Thoracic aorta (tissue), 2 donors: ENCODE results near the gene NRXN3. TPM values are rescaled to one million over a fixed set of nuclear protein-coding genes. Genes with fewer than 3 reads are reported as not detected.
"Not testable (repeated sequence)": the region's sequence is repeated elsewhere in the genome, so short reads cannot be mapped to it uniquely, and the experiment has no call there.

Source experiments
- ATAC-seq: fragments of 150-250 bp; one replicate; pipeline ENCODE4 v1.8.0; 2017; ENCODE audit warnings: low read depth; ENCODE audit not compliant: insufficient number of reproducible peaks, low FRiP score
- DNase-seq: peaks from one replicate; pipeline ENCODE4 v3.0.0-alpha.2; 2020; ENCODE audit warnings: low spot score
- H3K27ac ChIP-seq, 2 donors: fragments of 200-600 bp; sonication (generic); 1 replicate in 1 of 2; 2 replicates in 1 of 2; pipeline ENCODE4 v1.5.1; 2016; ENCODE audit warnings: mild to moderate bottlenecking in 2 of 2, moderate library complexity in 2 of 2
- H3K27me3 ChIP-seq: fragments of 200-600 bp; sonication (generic); replicated peaks from 2 replicates; pipeline ENCODE4 v1.6.0; 2016; ENCODE audit warnings: mild to moderate bottlenecking; ENCODE audit not compliant: insufficient read depth
- H3K36me3 ChIP-seq: fragments of 200-600 bp; sonication (generic); one replicate; pipeline ENCODE4 v1.5.1; 2016
- H3K4me1 ChIP-seq, 2 donors: fragments of 200-600 bp; sonication (generic); 1 replicate in 1 of 2; 2 replicates in 1 of 2; pipeline versions ENCODE4 v1.5.1 to v1.6.0; 2016; ENCODE audit warnings: low read depth in 2 of 2, mild to moderate bottlenecking in 1 of 2; ENCODE audit not compliant: control insufficient read depth in 1 of 2
- H3K4me3 ChIP-seq: fragments of 200-600 bp; sonication (generic); 2 replicates; pipeline ENCODE4 v1.5.1; 2016; ENCODE audit warnings: mild to moderate bottlenecking
- H3K9me3 ChIP-seq: fragments of 200-600 bp; sonication (generic); 2 replicates; pipeline ENCODE4 v1.5.1; 2016
- CTCF ChIP-seq: fragments of 200-600 bp; sonication (generic); IDR thresholded peaks from one replicate; pipeline ENCODE4 v1.5.1; 2019; ENCODE audit warnings: antibody characterized with exemption
- total RNA-seq, 2 donors: library from RNA; depleted of rRNA; stranded (reverse); fragments of >200 nt; gene quantifications; one replicate each; pipeline versions ENCODE4 v1.1.0 to v1.2.3, GENCODE V29; 2016

NRXN3 gene
- total RNA-seq, 2 donors from 2014 or later, result 5.6 to 33.3 TPM

GRCh38 chr14:79016828-79017505 lies 846.8 kb downstream of the NRXN3 start:
- no peak for ATAC-seq
- DNase-seq, result no peak
- no peak for TF ChIP-seq CTCF

GRCh38 chr14:79017561-79017960 lies 847.4 kb downstream of the NRXN3 start:
- ATAC-seq (no peak), DNase-seq (no peak)
- no peaks in the 10 kb centered on the region for H3K27me3 ChIP-seq

More at GRCh38 chr14:79016828-79017505, 846.8 kb downstream of the NRXN3 start:
- no peak overlapping the region for H3K4me3 ChIP-seq
- no peaks in the 10 kb centered on the region for H3K4me1 ChIP-seq
- no peaks in the 10 kb centered on the region for H3K27me3 ChIP-seq
- no peaks in the 10 kb centered on the region for H3K36me3 ChIP-seq
- no peaks in the 10 kb centered on the region for H3K9me3 ChIP-seq
- H3K27ac ChIP-seq, result no peak overlapping the region

GRCh38 chr14:79018836-79019235 lies 848.7 kb downstream of the NRXN3 start:
- ATAC-seq (no peak), DNase-seq (no peak)
- no peak overlapping the region for H3K27ac ChIP-seq

More at GRCh38 chr14:79017561-79017960, 847.4 kb downstream of the NRXN3 start:
- no peaks in the 10 kb centered on the region for H3K36me3 ChIP-seq
- H3K27ac ChIP-seq, result no peak overlapping the region
- no peak for TF ChIP-seq CTCF
- no peak overlapping the region for H3K4me3 ChIP-seq
- H3K4me1 ChIP-seq, result no peaks in the 10 kb centered on the region
- H3K9me3 ChIP-seq, result no peaks in the 10 kb centered on the region

GRCh38 chr14:79019898-79020297 lies 849.7 kb downstream of the NRXN3 start:
- H3K9me3 ChIP-seq, H3K36me3 ChIP-seq, DNase-seq, H3K27ac ChIP-seq, H3K4me3 ChIP-seq, ATAC-seq, H3K27me3 ChIP-seq, H3K4me1 ChIP-seq: not testable (repeated sequence)

More at GRCh38 chr14:79018836-79019235, 848.7 kb downstream of the NRXN3 start:
- Histone ChIP-seq H3K36me3 (no peaks in the 10 kb centered on the region), H3K9me3 (no peaks in the 10 kb centered on the region), H3K4me3 (no peak overlapping the region), H3K4me1 (no peaks in the 10 kb centered on the region), H3K27me3 (no peaks in the 10 kb centered on the region)
- no peak for TF ChIP-seq CTCF

- H3K9me3 ChIP-seq, result no peaks in the 10 kb centered on the region
- TF ChIP-seq CTCF, result no peak
- DNase-seq, result no peak
- no peak overlapping the region for H3K27ac ChIP-seq
- H3K27me3 ChIP-seq, result no peaks in the 10 kb centered on the region
- H3K4me3 ChIP-seq, result no peak overlapping the region
- H3K4me1 ChIP-seq, result no peaks in the 10 kb centered on the region
- no peak for ATAC-seq
- H3K36me3 ChIP-seq, result no peaks in the 10 kb centered on the region
Observed at GRCh38 chr14:79021766-79022165, 851.6 kb downstream of the NRXN3 start.

- TF ChIP-seq CTCF, result no peak
- Histone ChIP-seq H3K27ac (no peak overlapping the region), H3K4me3 (no peak overlapping the region), H3K9me3 (no peaks in the 10 kb centered on the region), H3K4me1 (no peaks in the 10 kb centered on the region), H3K27me3 (no peaks in the 10 kb centered on the region), H3K36me3 (no peaks in the 10 kb centered on the region)
- ATAC-seq, result no peak
- DNase-seq, result no peak
Observed at GRCh38 chr14:79027138-79027537, 857.0 kb downstream of the NRXN3 start.
